HG03135 (cell line): ENCODE data around the gene PCDHGA10.
"Not testable (repeated sequence)": the region's sequence is repeated elsewhere in the genome, so short reads cannot be mapped to it uniquely, and the experiment has no call there.

Source experiments
- ATAC-seq: cut with Tn5 transposase; IDR thresholded peaks from one replicate; pipeline ENCODE4 v1.9.1; 2021; ENCODE audit warnings: mild to moderate bottlenecking, moderate library complexity; ENCODE audit not compliant: unreplicated experiment

PCDHGA10 gene

DNA sequence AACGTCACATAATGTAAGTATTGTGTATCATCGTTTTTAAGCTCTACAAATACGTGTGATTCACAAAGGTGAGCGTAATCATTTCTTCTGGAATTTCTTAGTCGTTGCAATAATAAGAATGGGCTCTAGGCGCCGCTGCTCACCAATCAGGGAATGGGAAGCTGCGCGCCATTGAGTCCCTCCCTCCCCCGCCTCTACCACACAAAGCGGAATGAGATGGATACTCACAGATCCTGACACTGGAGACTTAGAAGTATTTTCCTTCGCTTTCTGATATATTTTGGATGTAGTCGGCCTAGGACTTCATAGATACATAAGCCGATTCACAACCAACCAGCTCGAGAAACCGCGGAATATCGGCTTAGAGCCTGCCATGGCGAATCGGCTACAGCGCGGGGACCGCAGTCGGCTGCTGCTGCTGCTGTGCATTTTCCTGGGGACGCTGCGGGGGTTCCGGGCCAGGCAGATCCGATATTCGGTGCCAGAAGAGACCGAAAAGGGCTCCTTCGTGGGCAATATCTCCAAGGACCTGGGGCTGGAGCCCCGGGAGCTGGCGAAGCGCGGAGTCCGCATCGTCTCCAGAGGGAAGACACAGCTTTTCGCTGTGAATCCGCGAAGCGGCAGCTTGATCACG, 8.2 kb downstream of the PCDHGA10 start, which contains the start of gene PCDHGA11:
TSS of gene PCDHGA11 (plus strand) at position 197 of the 634 bp plus-strand sequence. CDS start at position 374, 177 bp downstream.
- ATAC-seq, result no peak

DNA sequence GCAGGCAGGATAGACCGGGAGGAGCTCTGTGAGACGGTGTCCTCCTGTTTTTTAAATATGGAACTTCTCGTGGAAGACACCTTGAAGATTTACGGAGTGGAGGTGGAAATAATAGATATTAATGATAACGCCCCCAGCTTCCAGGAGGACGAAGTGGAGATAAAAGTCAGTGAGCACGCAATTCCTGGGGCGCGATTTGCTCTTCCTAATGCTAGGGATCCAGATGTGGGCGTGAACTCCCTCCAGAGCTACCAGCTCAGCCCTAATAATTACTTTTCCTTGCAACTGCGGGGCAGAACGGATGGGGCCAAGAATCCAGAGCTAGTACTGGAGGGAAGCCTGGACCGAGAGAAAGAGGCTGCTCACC, 8.7 kb downstream of the PCDHGA10 start:
- ATAC-seq, result no peak

DNA sequence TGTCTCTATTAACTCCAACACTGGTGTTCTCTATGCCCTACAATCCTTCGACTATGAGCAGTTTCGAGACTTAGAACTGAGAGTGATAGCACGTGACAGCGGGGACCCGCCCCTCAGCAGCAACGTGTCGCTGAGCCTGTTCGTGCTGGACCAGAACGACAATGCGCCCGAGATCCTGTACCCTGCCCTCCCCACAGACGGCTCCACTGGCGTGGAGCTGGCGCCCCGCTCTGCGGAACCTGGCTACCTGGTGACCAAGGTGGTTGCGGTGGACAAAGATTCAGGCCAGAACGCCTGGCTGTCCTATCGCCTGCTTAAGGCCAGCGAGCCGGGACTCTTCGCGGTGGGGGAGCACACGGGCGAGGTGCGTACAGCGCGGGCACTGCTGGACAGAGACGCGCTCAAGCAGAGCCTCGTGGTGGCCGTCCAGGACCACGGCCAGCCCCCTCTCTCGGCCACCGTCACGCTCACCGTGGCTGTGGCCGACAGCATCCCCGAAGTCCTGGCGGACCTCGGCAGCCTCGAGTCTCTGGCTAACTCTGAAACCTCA, 10.0 kb downstream of the PCDHGA10 start:
- no peak for ATAC-seq

DNA sequence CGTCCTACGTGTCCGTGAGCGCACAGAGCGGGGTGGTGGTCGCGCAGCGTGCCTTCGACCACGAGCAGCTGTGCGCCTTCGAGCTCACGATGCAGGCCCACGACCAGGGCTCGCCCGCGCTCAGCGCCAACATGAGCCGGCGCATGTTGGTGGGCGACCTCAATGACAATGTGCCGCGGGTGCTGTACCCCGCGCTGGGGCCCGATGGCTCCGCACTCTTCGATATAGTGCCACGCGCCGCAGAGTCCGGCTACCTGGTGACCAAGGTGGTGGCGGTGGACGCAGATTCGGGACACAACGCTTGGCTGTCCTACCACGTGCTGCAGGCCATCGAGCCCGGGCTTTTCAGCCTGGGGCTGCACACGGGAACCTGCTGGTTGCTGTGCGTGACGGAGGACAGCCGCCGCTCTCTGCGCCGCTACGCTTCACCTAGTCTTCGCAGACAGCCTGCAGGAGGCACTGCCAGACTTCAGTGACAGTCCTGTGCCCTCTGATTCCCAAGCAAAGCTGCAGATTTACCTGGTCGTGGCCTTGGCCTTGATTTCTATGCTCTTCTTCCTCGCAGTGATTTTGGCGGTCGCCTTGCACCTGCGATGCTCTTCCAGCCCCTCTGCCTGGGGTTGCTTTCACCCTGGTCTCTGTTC, 15.1 kb downstream of the PCDHGA10 start:
- ATAC-seq, result no peak

DNA sequence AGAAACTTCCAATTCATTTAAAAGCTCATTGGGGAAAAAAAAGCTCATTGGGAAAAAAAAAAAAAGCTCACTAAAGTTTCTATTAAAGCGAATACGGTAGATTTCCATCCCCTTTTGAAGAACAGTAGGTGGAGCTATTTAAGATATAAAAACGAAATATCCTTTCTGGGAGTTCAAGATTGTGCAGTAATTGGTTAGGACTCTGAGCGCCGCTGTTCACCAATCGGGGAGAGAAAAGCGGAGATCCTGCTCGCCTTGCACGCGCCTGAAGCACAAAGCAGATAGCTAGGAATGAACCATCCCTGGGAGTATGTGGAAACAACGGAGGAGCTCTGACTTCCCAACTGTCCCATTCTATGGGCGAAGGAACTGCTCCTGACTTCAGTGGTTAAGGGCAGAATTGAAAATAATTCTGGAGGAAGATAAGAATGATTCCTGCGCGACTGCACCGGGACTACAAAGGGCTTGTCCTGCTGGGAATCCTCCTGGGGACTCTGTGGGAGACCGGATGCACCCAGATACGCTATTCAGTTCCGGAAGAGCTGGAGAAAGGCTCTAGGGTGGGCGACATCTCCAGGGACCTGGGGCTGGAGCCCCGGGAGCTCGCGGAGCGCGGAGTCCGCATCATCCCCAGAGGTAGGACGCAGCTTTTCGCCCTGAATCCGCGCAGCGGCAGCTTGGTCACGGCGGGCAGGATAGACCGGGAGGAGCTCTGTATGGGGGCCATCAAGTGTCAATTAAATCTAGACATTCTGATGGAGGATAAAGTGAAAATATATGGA, 17.7 kb downstream of the PCDHGA10 start, which contains the start of gene PCDHGA12:
TSS of gene PCDHGA12 (plus strand) at position 176 of the 782 bp plus-strand sequence. CDS start at position 429, 253 bp downstream.
- ATAC-seq, result peak; percentile 73

- peak; percentile 53 for ATAC-seq
Observed at GRCh38 chr5:141431286-141431685, 18.5 kb downstream of the PCDHGA10 start.

DNA sequence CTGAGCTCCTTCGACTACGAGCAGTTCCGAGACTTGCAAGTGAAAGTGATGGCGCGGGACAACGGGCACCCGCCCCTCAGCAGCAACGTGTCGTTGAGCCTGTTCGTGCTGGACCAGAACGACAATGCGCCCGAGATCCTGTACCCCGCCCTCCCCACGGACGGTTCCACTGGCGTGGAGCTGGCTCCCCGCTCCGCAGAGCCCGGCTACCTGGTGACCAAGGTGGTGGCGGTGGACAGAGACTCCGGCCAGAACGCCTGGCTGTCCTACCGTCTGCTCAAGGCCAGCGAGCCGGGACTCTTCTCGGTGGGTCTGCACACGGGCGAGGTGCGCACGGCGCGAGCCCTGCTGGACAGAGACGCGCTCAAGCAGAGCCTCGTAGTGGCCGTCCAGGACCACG, 19.5 kb downstream of the PCDHGA10 start:
- not testable (repeated sequence) for ATAC-seq

GRCh38 chr5:141432726-141433125, 19.9 kb downstream of the PCDHGA10 start:
- not testable (repeated sequence) for ATAC-seq

DNA sequence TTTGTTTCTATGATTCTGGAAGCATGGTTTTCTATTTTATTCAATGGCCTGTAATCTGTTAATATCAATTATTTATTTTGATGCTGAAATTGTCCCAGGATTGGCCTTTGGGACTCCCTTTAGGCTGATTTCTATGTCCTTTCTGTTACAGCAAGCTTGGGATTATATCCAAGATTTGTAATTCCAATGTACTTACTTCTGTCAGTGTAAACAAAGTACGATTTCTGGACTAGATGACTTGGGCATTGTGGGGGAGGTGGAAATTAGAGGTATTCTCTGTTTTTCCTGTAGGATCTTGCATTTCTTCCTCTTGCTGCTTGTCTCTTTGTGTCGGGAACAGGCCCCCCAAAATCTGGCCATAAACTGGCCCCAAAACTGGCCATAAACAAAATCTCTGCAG, 21.2 kb downstream of the PCDHGA10 start:
- ATAC-seq, result no peak

DNA sequence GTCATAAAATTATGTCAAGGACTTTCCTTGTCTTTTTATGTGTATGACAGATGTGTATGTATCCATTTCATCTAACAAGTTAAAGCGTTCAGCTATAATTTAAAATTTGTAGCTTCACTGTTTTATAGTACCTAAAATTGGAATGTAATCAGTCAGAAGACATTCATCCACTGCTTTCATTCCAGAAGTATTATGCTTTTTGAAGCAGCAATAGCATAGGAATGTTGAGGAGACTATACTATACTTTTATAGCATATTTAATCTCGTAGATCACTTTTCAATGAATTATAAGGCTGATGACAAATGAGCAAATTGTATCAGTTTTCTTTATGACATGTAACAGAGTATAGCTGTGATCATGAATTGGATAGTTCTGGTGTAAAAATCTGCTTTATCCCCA, 24.4 kb downstream of the PCDHGA10 start:
- ATAC-seq, result no peak

- no peak for ATAC-seq
Observed at GRCh38 chr5:141439411-141440141, 26.8 kb downstream of the PCDHGA10 start.

- no peak for ATAC-seq
Observed at GRCh38 chr5:141440341-141440740, 27.6 kb downstream of the PCDHGA10 start.

DNA sequence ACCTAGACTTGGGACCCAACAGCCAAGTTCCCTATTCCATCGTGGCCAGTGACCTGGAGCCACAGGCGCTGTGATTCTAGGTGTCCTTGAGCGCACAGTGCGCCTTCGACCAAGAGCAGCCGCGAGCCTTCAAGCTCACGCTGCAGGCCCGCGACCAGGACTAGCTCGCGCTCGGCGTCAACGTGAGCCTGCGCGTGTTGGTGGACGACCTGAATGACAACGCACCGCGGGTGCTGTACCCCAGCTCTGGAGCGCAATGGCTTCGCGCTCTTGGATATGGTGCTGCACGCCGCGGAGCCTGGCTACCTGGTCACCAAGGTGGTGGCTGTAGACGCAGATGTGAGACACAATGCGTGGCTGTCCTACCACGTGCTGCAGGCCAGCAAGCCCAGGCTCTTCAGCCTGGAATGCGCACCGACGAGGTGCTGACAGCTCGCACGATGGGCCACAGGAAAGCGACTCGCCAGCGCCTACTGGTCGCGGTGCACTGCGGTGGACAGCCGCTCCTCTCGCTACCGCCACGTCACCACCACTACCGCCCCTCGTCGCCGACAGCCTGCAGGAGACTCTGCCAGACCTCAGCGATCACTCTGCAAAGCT, 28.9 kb downstream of the PCDHGA10 start:
- no peak for ATAC-seq

DNA sequence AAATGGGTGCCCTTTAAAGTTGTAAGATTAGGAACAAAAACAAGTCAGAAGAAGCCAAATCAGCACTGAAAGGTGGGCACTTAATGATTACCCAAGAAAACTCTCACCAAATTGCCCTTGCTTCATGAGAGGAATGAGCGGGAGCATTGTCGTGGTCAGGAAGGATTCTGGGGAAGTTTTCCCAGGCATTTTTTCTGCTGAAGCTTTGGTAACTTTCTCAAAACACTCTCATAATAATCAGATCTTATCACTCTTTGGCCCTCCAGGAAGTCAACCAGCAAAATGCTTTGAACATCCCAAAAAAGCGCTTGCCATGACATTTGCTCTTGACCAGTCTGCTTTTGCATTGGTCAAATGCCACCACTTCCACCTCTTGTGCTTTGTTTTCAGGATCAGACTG, 52.6 kb downstream of the PCDHGA10 start:
- ATAC-seq, result no peak
